NT2/D1 (cell line): ENCODE results near the gene RBMS1.

Source experiments
- SUZ12 ChIP-seq: IDR thresholded peaks from 2 replicates; pipeline ENCODE4 v1.6.1; 2011; ENCODE audit not compliant: insufficient read length, insufficient read depth; ENCODE audit errors: extremely low read depth
- YY1 ChIP-seq: IDR thresholded peaks from 2 replicates; pipeline ENCODE4 v1.6.1; 2011; ENCODE audit not compliant: insufficient read length, insufficient read depth

- TF ChIP-seq YY1 (no peak), SUZ12 (no peak)
Observed at GRCh38 chr2:160333324-160334027, 160.1 kb downstream of the RBMS1 start.
